Mucosa of descending colon (tissue), 3 donors: Measurements from ENCODE around the gene MYOZ3. TPM values are rescaled to one million over a fixed set of nuclear protein-coding genes. Genes with fewer than 3 reads are reported as not detected.

Source experiments
- ATAC-seq: fragments of 200-7000 bp; cut with Tn5 transposase; one replicate; pipeline ENCODE4 v1.9.1; 2020; ENCODE audit warnings: mild to moderate bottlenecking, moderate library complexity
- DNase-seq, 3 donors: peaks; one replicate each; pipeline ENCODE4 v3.0.0-alpha.2; 2020
- H3K36me3 ChIP-seq: fragments of 200-600 bp; one replicate; pipeline ENCODE4 v1.8.0; 2021; ENCODE audit warnings: low read depth, mild to moderate bottlenecking
- H3K4me1 ChIP-seq: fragments of 200-600 bp; one replicate; pipeline ENCODE4 v1.8.0; 2021; ENCODE audit warnings: low read depth, mild to moderate bottlenecking
- H3K4me3 ChIP-seq: fragments of 200-600 bp; one replicate; pipeline ENCODE4 v1.8.0; 2021; ENCODE audit warnings: mild to moderate bottlenecking
- H3K9me3 ChIP-seq: fragments of 200-600 bp; one replicate; pipeline ENCODE4 v1.8.0; 2021; ENCODE audit warnings: mild to moderate bottlenecking
- CTCF ChIP-seq: fragments of 200-600 bp; IDR thresholded peaks from one replicate; pipeline ENCODE4 v1.8.0; 2022; ENCODE audit warnings: antibody characterized with exemption, mild to moderate bottlenecking
- intact Hi-C, 2 donors: fragments of 100-400 bp; cut with DNase I in 1 of 2; cut with micrococcal nuclease in 1 of 2; formaldehyde crosslinking; loops; one replicate each; pipeline versions ENCODE4 v1.11.0 to v1.11.1; 2022; cut with DNase I, micrococcal nuclease
- total RNA-seq, 3 donors: library from RNA; stranded (reverse); fragmentation: NEBNext Ultra II Directional in 2 of 3; extraction: Animal tissue kit (Norgen Biotek cat#: 25700) in 2 of 3; gene quantifications; one replicate each; pipeline versions ENCODE4 v1.2.1 to v1.2.4, GENCODE V29; 2021 to 2023
- donor health status: DM: no; HTN: no; CAD: no; lungs with moderate emphysema.
- donor health status: DM: no; HTN: no; CAD: no.
- donor health status: DM: no; HTN: yes; CAD: no.

Gene MYOZ3
- total RNA-seq, 3 donors from 2014 or later, result 0.09 to 0.48 (median 0.35) TPM

GRCh38 chr5:150656191-150657132 is 4.6 kb upstream of the MYOZ3 start:
- no peaks in the 10 kb centered on the region for H3K9me3 ChIP-seq
- no peaks in the 10 kb centered on the region for H3K36me3 ChIP-seq
- ATAC-seq (peak; percentile 90), DNase-seq (peak; percentile 79 to 89 (median 79))
- TF ChIP-seq CTCF, result peak; percentile 86
- intact Hi-C loops, result loop anchor here (2.0 to 5.0 kb wide), 2 partner anchors 94 to 99 kb away; no protein-coding TSS in a partner anchor
- no peak overlapping the region for H3K4me3 ChIP-seq
- H3K4me1 ChIP-seq, result no peaks in the 10 kb centered on the region

GRCh38 chr5:150658121-150658520 is 2.9 kb upstream of the MYOZ3 start:
- Histone ChIP-seq H3K36me3 (no peaks in the 10 kb centered on the region), H3K4me3 (no peak overlapping the region), H3K4me1 (no peaks in the 10 kb centered on the region), H3K9me3 (no peaks in the 10 kb centered on the region)
- no peak for DNase-seq
- TF ChIP-seq CTCF, result no peak
- no peak for ATAC-seq
- intact Hi-C loops, result loop anchor here in 1 of 2 donors (5.0 kb wide), 1 partner anchor 101 kb away; no protein-coding TSS in a partner anchor

- ATAC-seq, result no peak
- TF ChIP-seq CTCF, result no peak
- no peaks in the 10 kb centered on the region for H3K9me3 ChIP-seq
Observed at GRCh38 chr5:150658699-150659265, 2.3 kb upstream of the MYOZ3 start.

GRCh38 chr5:150659360-150660107 is 1.5 kb upstream of the MYOZ3 start:
- Histone ChIP-seq H3K36me3 (no peaks in the 10 kb centered on the region), H3K9me3 (no peaks in the 10 kb centered on the region), H3K4me3 (no peak overlapping the region), H3K4me1 (no peaks in the 10 kb centered on the region)
- DNase-seq, result no peak
- TF ChIP-seq CTCF, result no peak
- intact Hi-C loops, result loop anchor here in 1 of 2 donors (5.0 kb wide), 1 partner anchor 102 kb away; no protein-coding TSS in a partner anchor
- ATAC-seq, result no peak

More at GRCh38 chr5:150658699-150659265, 2.3 kb upstream of the MYOZ3 start:
- H3K4me1 ChIP-seq, result no peaks in the 10 kb centered on the region
- intact Hi-C loops, result loop anchor here in 1 of 2 donors (5.0 kb wide), 1 partner anchor 101 kb away; no protein-coding TSS in a partner anchor
- H3K36me3 ChIP-seq, result no peaks in the 10 kb centered on the region
- DNase-seq, result no peak
- no peak overlapping the region for H3K4me3 ChIP-seq

GRCh38 chr5:150660108-150660831 is 781 bp upstream of the MYOZ3 start:
- H3K9me3 ChIP-seq, result no peaks in the 10 kb centered on the region
- intact Hi-C loops, result no loop called here
- no peak for DNase-seq
- no peaks in the 10 kb centered on the region for H3K4me1 ChIP-seq
- no peaks in the 10 kb centered on the region for H3K36me3 ChIP-seq
- TF ChIP-seq CTCF, result no peak
- H3K4me3 ChIP-seq, result no peak overlapping the region
- no peak for ATAC-seq
